WTC11 (cell line): ENCODE data around the gene CTNND2.

ENCODE experiments used
- CTCF ChIP-seq: fragments of 200-600 bp; IDR thresholded peaks from 2 replicates; pipeline ENCODE4 v1.8.0; 2022; ENCODE audit warnings: antibody characterized with exemption
- E2F5 ChIP-seq: sonication (generic); formaldehyde crosslinking; IDR thresholded peaks from 2 replicates; pipeline ENCODE4 v1.8.1; 2022; ENCODE audit warnings: mild to moderate bottlenecking, moderate library complexity, missing genetic modification reagents
- FOXJ3 ChIP-seq: sonication (generic); formaldehyde crosslinking; IDR thresholded peaks from 2 replicates; pipeline ENCODE4 v1.9.0; 2021; ENCODE audit warnings: missing genetic modification reagents, mild to moderate bottlenecking, borderline replicate concordance
- MXD4 ChIP-seq: fragments of 250-450 bp; sonication (Bioruptor Pico); IDR thresholded peaks from 2 replicates; pipeline ENCODE4 v1.8.0; 2021; ENCODE audit warnings: mild to moderate bottlenecking, moderate library complexity, borderline replicate concordance
- NFYB ChIP-seq: sonication (generic); formaldehyde crosslinking; conservative IDR thresholded peaks from 2 replicates; pipeline ENCODE4 v1.8.0; 2022; ENCODE audit warnings: low read depth, missing genetic modification reagents
- PREB ChIP-seq: sonication (generic); formaldehyde crosslinking; IDR thresholded peaks from 2 replicates; pipeline ENCODE4 v1.8.1; 2022; ENCODE audit warnings: mild to moderate bottlenecking, missing genetic modification reagents, moderate library complexity, borderline replicate concordance
- RORB ChIP-seq: fragments of 250-450 bp; sonication (Bioruptor Pico); IDR thresholded peaks from 2 replicates; pipeline ENCODE4 v1.9.0; 2021; ENCODE audit warnings: mild to moderate bottlenecking
- SOX15 ChIP-seq: fragments of 250-450 bp; sonication (Bioruptor Pico); IDR thresholded peaks from 2 replicates; pipeline ENCODE4 v1.9.0; 2021; ENCODE audit warnings: mild to moderate bottlenecking
- ZNF317 ChIP-seq: sonication (generic); formaldehyde crosslinking; IDR thresholded peaks from 2 replicates; pipeline ENCODE4 v1.8.1; 2023; ENCODE audit warnings: low read depth, mild to moderate bottlenecking, moderate library complexity, missing genetic modification reagents, borderline replicate concordance
- ZNF532 ChIP-seq: fragments of 250-450 bp; sonication (Bioruptor Pico); IDR thresholded peaks from 2 replicates; pipeline ENCODE4 v1.9.0; 2021; ENCODE audit warnings: mild to moderate bottlenecking, borderline replicate concordance
- TF ChIP-seq, protein P1 (sequence below): sonication (generic); formaldehyde crosslinking; IDR thresholded peaks from 2 replicates; pipeline ENCODE4 v1.8.0; 2022; ENCODE audit warnings: mild to moderate bottlenecking, missing genetic modification reagents

- TF ChIP-seq ZNF532 (CRISPR knock-in tag) = no peak
- TF ChIP-seq FOXJ3 (CRISPR knock-in tag) = no peak
- TF ChIP-seq SOX15 (CRISPR knock-in tag) = no peak
- TF ChIP-seq CTCF = no peak
- no peak for TF ChIP-seq ZNF317 (CRISPR knock-in tag)
- TF ChIP-seq E2F5 (CRISPR knock-in tag) = no peak
- TF ChIP-seq MXD4 (CRISPR knock-in tag) = no peak
- no peak for TF ChIP-seq NFYB (CRISPR knock-in tag)
- TF ChIP-seq RORB (CRISPR knock-in tag) = no peak
- no peak for TF ChIP-seq PREB
- TF ChIP-seq, protein P1, sequence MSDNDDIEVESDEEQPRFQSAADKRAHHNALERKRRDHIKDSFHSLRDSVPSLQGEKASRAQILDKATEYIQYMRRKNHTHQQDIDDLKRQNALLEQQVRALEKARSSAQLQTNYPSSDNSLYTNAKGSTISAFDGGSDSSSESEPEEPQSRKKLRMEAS (CRISPR knock-in tag) = no peak
Observed at GRCh38 chr5:11385251-11385900, 518.9 kb downstream of the CTNND2 start.
